Measurements from ENCODE around the gene DHRS11.

DNA sequence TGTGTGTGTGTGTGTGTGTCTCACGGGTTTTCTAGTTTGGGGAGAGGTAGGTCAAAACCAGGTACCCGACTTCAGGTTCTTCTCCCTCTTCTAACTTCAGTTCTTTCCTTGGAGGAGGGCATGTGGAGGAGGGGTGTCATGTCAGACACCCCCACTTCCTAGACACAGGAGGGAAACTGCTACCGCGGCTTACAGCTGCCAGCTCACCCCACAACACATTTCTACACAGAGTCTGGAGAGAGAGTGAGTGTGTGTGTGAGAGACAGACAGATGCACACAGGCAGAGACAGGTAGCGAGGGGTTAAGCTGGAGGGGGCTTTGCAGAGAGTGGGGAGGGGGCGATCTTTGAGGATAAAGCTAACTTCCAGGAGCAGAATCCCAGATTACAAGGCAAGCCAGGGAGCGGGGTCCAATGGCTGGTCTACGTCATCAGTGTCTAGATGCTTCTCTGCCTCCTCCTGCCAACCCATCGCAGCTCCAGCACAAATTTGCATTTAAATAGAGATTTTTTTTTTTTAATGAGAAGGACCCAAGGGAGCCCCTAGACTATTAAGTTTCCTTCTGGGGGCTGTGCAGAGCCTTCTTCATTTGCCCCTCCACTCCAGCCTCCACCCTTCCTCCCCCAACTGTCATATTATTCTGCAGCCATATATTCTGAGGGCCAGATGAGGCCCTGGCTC lies 58.6 kb downstream of the DHRS11 start:
- TF ChIP-seq EZH2 (IDR thresholded peaks at IDR 0.05) (no peak), POLR2AphosphoS5 (IDR thresholded peaks at IDR 0.05; ENCODE audit: borderline replicate concordance, low read depth, low read length) (no peak), FOXP2 (optimal IDR thresholded peaks at IDR 0.05; ENCODE audit: control extremely low read depth, extremely low read length, insufficient read depth) (no peak)

All from SK-N-MC (cell line).